Measurements from ENCODE around the gene DCTD. TPM values are rescaled to one million over a fixed set of nuclear protein-coding genes. Genes with fewer than 3 reads are reported as not detected.
A peak's percentile ranks its signal among the peaks of the same experiment; 100 is the strongest.

The DCTD gene
- total and polyA plus RNA-seq, 5 experiments from 2014 or later: 78.8 to 95.9 (median 87.3) TPM

DNA sequence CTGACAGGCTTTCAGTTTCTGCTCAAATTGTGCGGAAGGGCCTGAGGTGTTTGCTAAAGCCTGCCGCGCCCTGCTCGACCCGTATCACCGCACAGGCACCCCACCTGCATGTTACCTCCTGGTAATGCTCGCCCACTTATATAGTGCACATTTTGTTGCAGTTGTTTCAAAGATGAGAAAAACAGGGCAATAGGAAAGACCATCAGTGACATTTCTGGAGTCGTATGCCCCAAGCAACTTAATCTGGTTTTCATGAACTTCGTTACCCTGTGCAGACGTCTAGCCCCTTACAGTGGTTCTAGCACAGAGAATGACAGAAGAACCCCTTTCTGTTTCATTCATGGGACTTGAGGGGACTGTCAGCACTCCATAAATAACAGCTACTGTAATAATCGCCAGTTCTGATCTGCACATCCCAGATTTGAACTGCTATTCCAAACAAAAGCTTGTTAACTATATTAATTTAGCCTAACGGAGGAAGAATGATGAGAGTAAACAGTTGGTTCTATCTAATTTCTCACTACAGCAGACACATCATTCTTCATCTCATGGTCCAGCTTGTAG lies 940 bp upstream of the DCTD start:
- DNase-seq (no peak), ATAC-seq (peak; percentile 4 to 6)
- H3K36me3 Mint-ChIP-seq: peaks cover 0 to 25% (median 3%) of the 10 kb centered on the region in 3 donors
- H3K27ac Mint-ChIP-seq: peak overlapping the region; percentile 90 to 98 (median 94)
- peaks cover 0 to 3% (median 0%) of the 10 kb centered on the region in 5 donors for H3K27me3 Mint-ChIP-seq
- peak overlapping the region; percentile 59 to 93 (median 88) for H3K4me3 Mint-ChIP-seq
- peaks cover 20 to 56% (median 44%) of the 10 kb centered on the region in 4 donors for H3K4me1 Mint-ChIP-seq
- no peaks in the 10 kb centered on the region for H3K9me3 Mint-ChIP-seq
- POLR2A ChIA-PET: interaction anchor here (0.6 to 1.9 kb wide), 6 partner anchors 9 to 1543 kb away, joined by 3 to 5 read pairs (median 4); partner anchors contain the start of genes CDKN2AIP, RWDD4 and TRAPPC11

GRCh38 chr4:182916483-182917181 lies 554 bp downstream of the DCTD start:
- POLR2A ChIA-PET: interaction anchor here (1.0 to 1.1 kb wide), 3 partner anchors 30 to 589 kb away, joined by 3 to 5 read pairs (median 4); partner anchors contain the start of gene CDKN2AIP
- Mint-ChIP-seq H3K4me1 (peaks cover 26 to 67% (median 56%) of the 10 kb centered on the region in 4 donors), H3K9me3 (no peaks in the 10 kb centered on the region), H3K27me3 (no peaks in the 10 kb centered on the region), H3K36me3 (peaks cover 6 to 40% (median 11%) of the 10 kb centered on the region in 3 donors), H3K27ac (peak overlapping the region; percentile 87 to 98 (median 95)), H3K4me3 (peak overlapping the region; percentile 71 to 94 (median 88))
- DNase-seq: peak in 2 of 10 donors; percentile 7 to 10
- ATAC-seq: peak; percentile 9 to 22

DNA sequence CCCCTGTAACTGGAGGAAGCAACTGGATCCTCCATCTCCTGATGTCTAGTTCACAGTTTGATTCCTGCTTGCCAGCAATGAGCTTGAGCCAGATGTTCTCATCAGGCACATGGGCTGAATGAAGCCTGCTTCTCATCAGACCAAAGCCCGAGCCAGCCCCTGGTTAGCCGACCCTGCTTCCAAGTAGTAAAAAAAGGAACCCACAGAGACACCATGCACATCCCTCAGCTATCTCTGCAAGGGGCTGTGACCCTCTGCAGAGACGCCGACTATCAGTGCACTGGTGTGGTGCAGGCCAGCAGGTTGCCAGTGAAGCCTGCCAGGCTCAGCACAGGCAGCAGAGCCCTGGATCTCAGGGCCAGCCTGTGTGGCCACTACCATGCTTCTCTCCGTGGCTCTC lies 2.8 kb downstream of the DCTD start:
- POLR2A ChIA-PET: no interaction called here
- DNase-seq: no peak
- peaks cover 0 to 4% (median 0%) of the 10 kb centered on the region in 9 donors for H3K9me3 Mint-ChIP-seq
- peaks cover 11 to 63% (median 26%) of the 10 kb centered on the region in 3 donors for H3K36me3 Mint-ChIP-seq
- H3K4me1 Mint-ChIP-seq: peaks cover 28 to 77% (median 61%) of the 10 kb centered on the region in 4 donors
- H3K27ac Mint-ChIP-seq: peak overlapping the region in 4 of 10 donors; percentile 12 to 58 (median 36)
- no peak for ATAC-seq
- peak overlapping the region in 1 of 10 donors; percentile 15 for H3K4me3 Mint-ChIP-seq
- no peaks in the 10 kb centered on the region for H3K27me3 Mint-ChIP-seq

DNA sequence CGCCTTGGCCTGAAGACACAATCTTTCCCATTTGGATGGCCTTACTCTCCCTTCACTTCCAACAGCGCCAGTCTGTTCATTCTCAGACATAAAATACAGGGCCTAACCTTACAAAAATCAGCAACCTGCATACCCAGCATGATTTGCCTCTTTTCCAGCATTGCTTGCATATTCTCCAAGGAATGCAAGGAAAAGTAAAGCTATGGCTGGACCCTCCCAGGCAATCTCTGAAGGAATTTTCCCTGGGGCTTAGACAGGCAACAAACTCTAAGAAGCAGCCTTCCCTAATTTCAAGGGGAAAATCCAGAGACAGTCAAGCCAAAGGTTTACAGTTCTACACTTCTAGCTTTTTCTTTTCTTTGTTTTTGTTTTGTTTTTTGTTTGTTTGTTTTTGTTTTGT lies 3.6 kb downstream of the DCTD start:
- ATAC-seq (no peak), DNase-seq (no peak)
- H3K4me1 Mint-ChIP-seq: peaks cover 24 to 72% (median 55%) of the 10 kb centered on the region in 4 donors
- H3K4me3 Mint-ChIP-seq: peak overlapping the region in 1 of 10 donors; percentile 45
- POLR2A ChIA-PET: no interaction called here
- H3K9me3 Mint-ChIP-seq: peaks cover 0 to 4% (median 0%) of the 10 kb centered on the region in 9 donors
- peak overlapping the region in 3 of 10 donors; percentile 27 to 68 (median 37) for H3K27ac Mint-ChIP-seq
- H3K36me3 Mint-ChIP-seq: peaks cover 11 to 67% (median 27%) of the 10 kb centered on the region in 3 donors
- H3K27me3 Mint-ChIP-seq: no peaks in the 10 kb centered on the region

DNA sequence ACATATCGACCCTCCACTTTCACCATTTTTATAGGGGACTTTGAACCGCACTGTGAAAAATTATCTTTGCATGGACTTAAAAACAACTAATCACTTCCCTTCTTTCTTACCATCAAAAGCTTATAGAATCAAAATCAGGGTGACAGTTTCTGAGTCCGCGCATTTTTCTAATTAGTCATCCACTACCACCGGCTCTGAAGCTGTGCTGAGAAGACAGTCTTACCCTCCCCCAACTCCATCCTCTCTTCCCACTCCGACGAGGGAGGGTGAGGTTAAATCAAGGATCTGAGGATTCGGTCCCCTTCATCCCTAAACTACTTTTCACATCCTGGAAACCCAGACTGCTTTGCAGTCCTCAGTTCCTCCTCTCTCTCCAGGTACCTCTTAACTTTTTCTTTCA lies 4.2 kb downstream of the DCTD start:
- POLR2A ChIA-PET: no interaction called here
- DNase-seq: no peak
- H3K27ac Mint-ChIP-seq: peak overlapping the region in 3 of 10 donors; percentile 24 to 40 (median 38)
- ATAC-seq: no peak
- peaks cover 21 to 67% (median 50%) of the 10 kb centered on the region in 4 donors for H3K4me1 Mint-ChIP-seq
- H3K9me3 Mint-ChIP-seq: peaks cover 0 to 4% (median 0%) of the 10 kb centered on the region in 9 donors
- H3K27me3 Mint-ChIP-seq: no peaks in the 10 kb centered on the region
- peak overlapping the region in 2 of 10 donors; percentile 12 to 20 for H3K4me3 Mint-ChIP-seq
- peaks cover 11 to 73% (median 27%) of the 10 kb centered on the region in 3 donors for H3K36me3 Mint-ChIP-seq

- no peak for ATAC-seq
- Mint-ChIP-seq H3K36me3 (peaks cover 11 to 95% (median 28%) of the 10 kb centered on the region in 3 donors), H3K9me3 (peaks cover 0 to 4% (median 0%) of the 10 kb centered on the region in 9 donors), H3K4me3 (no peak overlapping the region), H3K27me3 (no peaks in the 10 kb centered on the region), H3K27ac (peak overlapping the region in 1 of 10 donors; percentile 13), H3K4me1 (peaks cover 20 to 68% (median 28%) of the 10 kb centered on the region in 4 donors)
- no peak for DNase-seq
- POLR2A ChIA-PET: no interaction called here
Observed at GRCh38 chr4:182908124-182908523, 9.1 kb downstream of the DCTD start.

DNA sequence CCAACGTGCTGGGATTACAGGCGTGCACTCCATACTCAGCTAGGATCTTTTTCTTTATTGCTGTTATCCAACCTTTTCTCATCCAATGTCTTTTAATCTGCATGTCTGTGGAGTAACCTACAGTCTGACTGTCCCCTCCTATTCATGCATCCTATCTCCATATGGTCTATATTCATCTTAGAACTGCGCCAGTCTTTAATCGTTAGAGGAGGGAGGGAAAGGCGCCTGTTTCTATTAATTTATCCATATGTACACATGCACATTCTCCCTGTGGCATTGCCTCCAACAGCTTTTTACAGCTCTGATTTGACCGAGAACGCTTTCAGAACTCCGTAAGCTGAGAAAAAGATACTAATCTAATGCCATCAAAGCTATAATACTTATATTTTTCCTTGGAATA lies 9.8 kb downstream of the DCTD start:
- Mint-ChIP-seq H3K4me3 (no peak overlapping the region), H3K27ac (peak overlapping the region in 2 of 10 donors; percentile 2 to 24), H3K27me3 (no peaks in the 10 kb centered on the region), H3K9me3 (peaks cover 0 to 4% (median 0%) of the 10 kb centered on the region in 9 donors), H3K36me3 (peaks cover 9 to 93% (median 24%) of the 10 kb centered on the region in 3 donors), H3K4me1 (peaks cover 14 to 61% (median 24%) of the 10 kb centered on the region in 4 donors)
- ATAC-seq (no peak), DNase-seq (no peak)
- POLR2A ChIA-PET: no interaction called here

- POLR2A ChIA-PET: no interaction called here
- no peaks in the 10 kb centered on the region for H3K27me3 Mint-ChIP-seq
- H3K4me1 Mint-ChIP-seq: peaks cover 10 to 54% (median 22%) of the 10 kb centered on the region in 4 donors
- no peak overlapping the region for H3K4me3 Mint-ChIP-seq
- H3K27ac Mint-ChIP-seq: peak overlapping the region in 1 of 10 donors; percentile 56
- H3K36me3 Mint-ChIP-seq: peaks cover 5 to 93% (median 27%) of the 10 kb centered on the region in 3 donors
- ATAC-seq (no peak), DNase-seq (no peak)
- H3K9me3 Mint-ChIP-seq: peaks cover 0 to 4% (median 0%) of the 10 kb centered on the region in 9 donors
Observed at GRCh38 chr4:182906786-182907185, 10.4 kb downstream of the DCTD start.

- Mint-ChIP-seq H3K9me3 (no peaks in the 10 kb centered on the region), H3K27ac (peak overlapping the region in 3 of 10 donors; percentile 2 to 90 (median 81)), H3K4me3 (no peak overlapping the region), H3K36me3 (peaks cover 0 to 93% (median 23%) of the 10 kb centered on the region in 3 donors), H3K4me1 (peaks cover 7 to 37% (median 17%) of the 10 kb centered on the region in 4 donors), H3K27me3 (no peaks in the 10 kb centered on the region)
- ATAC-seq (no peak), DNase-seq (no peak)
- POLR2A ChIA-PET: no interaction called here
Observed at GRCh38 chr4:182905038-182905437, 12.1 kb downstream of the DCTD start.

- no peaks in the 10 kb centered on the region for H3K9me3 Mint-ChIP-seq
- peaks cover 0 to 93% (median 24%) of the 10 kb centered on the region in 3 donors for H3K36me3 Mint-ChIP-seq
- H3K27me3 Mint-ChIP-seq: no peaks in the 10 kb centered on the region
- H3K27ac Mint-ChIP-seq: peak overlapping the region in 3 of 10 donors; percentile 11 to 81 (median 41)
- H3K4me1 Mint-ChIP-seq: peaks cover 2 to 29% (median 16%) of the 10 kb centered on the region in 4 donors
- DNase-seq: no peak
- H3K4me3 Mint-ChIP-seq: peak overlapping the region in 1 of 10 donors; percentile 16
- no peak for ATAC-seq
- POLR2A ChIA-PET: no interaction called here
Observed at GRCh38 chr4:182904211-182904761, 12.9 kb downstream of the DCTD start.

GRCh38 chr4:182903013-182903412 lies 14.2 kb downstream of the DCTD start:
- peaks cover 0 to 95% (median 27%) of the 10 kb centered on the region in 3 donors for H3K36me3 Mint-ChIP-seq
- ATAC-seq (no peak), DNase-seq (no peak)
- H3K4me1 Mint-ChIP-seq: peaks cover 0 to 28% (median 16%) of the 10 kb centered on the region in 4 donors
- no peaks in the 10 kb centered on the region for H3K27me3 Mint-ChIP-seq
- POLR2A ChIA-PET: no interaction called here
- no peak overlapping the region for H3K4me3 Mint-ChIP-seq
- H3K9me3 Mint-ChIP-seq: no peaks in the 10 kb centered on the region
- peak overlapping the region in 2 of 10 donors; percentile 41 to 47 for H3K27ac Mint-ChIP-seq

DNA sequence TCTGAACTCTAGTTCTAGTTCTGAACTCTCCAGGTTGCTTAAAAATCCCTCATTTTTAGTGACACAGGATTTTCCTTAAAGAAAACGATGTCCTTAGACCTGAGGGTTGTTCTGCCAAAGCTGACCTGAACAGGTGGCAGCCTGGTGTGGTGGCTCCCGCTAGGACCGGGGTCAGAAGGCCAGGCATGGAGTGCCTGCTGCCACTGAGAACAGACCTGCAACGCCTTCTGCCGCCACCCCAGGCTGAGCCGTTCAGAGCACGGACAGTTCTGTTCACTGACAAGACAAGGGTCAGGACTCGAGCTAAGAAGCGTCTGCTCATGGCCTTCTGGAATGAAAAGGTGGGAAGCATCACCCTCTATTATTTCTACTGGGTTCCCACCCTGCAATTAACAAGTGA lies 15.8 kb downstream of the DCTD start:
- Mint-ChIP-seq H3K9me3 (no peaks in the 10 kb centered on the region), H3K36me3 (peaks cover 0 to 92% (median 28%) of the 10 kb centered on the region in 3 donors), H3K27ac (no peak overlapping the region), H3K4me3 (no peak overlapping the region), H3K27me3 (no peaks in the 10 kb centered on the region), H3K4me1 (peaks cover 0 to 19% (median 16%) of the 10 kb centered on the region in 4 donors)
- DNase-seq (no peak), ATAC-seq (no peak)
- POLR2A ChIA-PET: no interaction called here

All from naive thymus-derived CD8-positive, alpha-beta T cell (primary cell).